GM04504 (cell line): ENCODE data around the gene PFDN2.
A peak's percentile ranks its signal among the peaks of the same experiment; 100 is the strongest.

ENCODE experiments used
- DNase-seq: peaks from one replicate; pipeline ENCODE4 v3.0.0-alpha.2; 2012; ENCODE audit warnings: low read depth

Gene PFDN2

GRCh38 chr1:161099090-161099802, 18.6 kb downstream of the PFDN2 start:
- DNase-seq = no peak

- no peak for DNase-seq
Observed at GRCh38 chr1:161098210-161099068, 19.4 kb downstream of the PFDN2 start, which contains the start of gene KLHDC9. KLHDC9 (plus strand) TSS chr1:161098361; CDS start chr1:161098536, 175 bp downstream.

- no peak for DNase-seq
Observed at GRCh38 chr1:161096530-161096929, 21.3 kb downstream of the PFDN2 start.

GRCh38 chr1:161096015-161096414, 21.8 kb downstream of the PFDN2 start:
- DNase-seq = no peak

- no peak for DNase-seq
Observed at GRCh38 chr1:161095230-161095629, 22.6 kb downstream of the PFDN2 start.

GRCh38 chr1:161094481-161094880, 23.4 kb downstream of the PFDN2 start:
- no peak for DNase-seq

GRCh38 chr1:161092621-161093028, 25.2 kb downstream of the PFDN2 start:
- DNase-seq = no peak

GRCh38 chr1:161091796-161092507, 25.9 kb downstream of the PFDN2 start:
- DNase-seq = no peak

- DNase-seq = no peak
Observed at GRCh38 chr1:161091093-161091492, 26.7 kb downstream of the PFDN2 start.

- no peak for DNase-seq
Observed at GRCh38 chr1:161090617-161091016, 27.2 kb downstream of the PFDN2 start.

- DNase-seq = no peak
Observed at GRCh38 chr1:161089938-161090337, 27.9 kb downstream of the PFDN2 start.

- DNase-seq = no peak
Observed at GRCh38 chr1:161089251-161089924, 28.4 kb downstream of the PFDN2 start, which contains the start of gene NECTIN4. NECTIN4 (minus strand) TSS chr1:161089558; CDS start chr1:161089296, 262 bp downstream.

- DNase-seq = no peak
Observed at GRCh38 chr1:161088587-161089110, 29.2 kb downstream of the PFDN2 start.

GRCh38 chr1:161086457-161086856, 31.4 kb downstream of the PFDN2 start:
- DNase-seq = no peak

GRCh38 chr1:161085165-161085564, 32.7 kb downstream of the PFDN2 start:
- no peak for DNase-seq

- DNase-seq = no peak
Observed at GRCh38 chr1:161084597-161084988, 33.2 kb downstream of the PFDN2 start.

- DNase-seq = no peak
Observed at GRCh38 chr1:161083748-161084596, 33.9 kb downstream of the PFDN2 start.

GRCh38 chr1:161082996-161083747, 34.7 kb downstream of the PFDN2 start:
- DNase-seq = peak; percentile 83

GRCh38 chr1:161082483-161082882, 35.4 kb downstream of the PFDN2 start:
- DNase-seq = no peak

GRCh38 chr1:161081519-161081918, 36.3 kb downstream of the PFDN2 start:
- no peak for DNase-seq
